Astrocyte of the cerebellum (primary cell): ENCODE data around the gene C9orf72.

Experiments
- DNase-seq: peaks from one replicate; pipeline ENCODE4 v3.0.0-alpha.2; 2011; ENCODE audit warnings: low read depth
- H3K4me3 ChIP-seq: 2 replicates; pipeline ENCODE4 v1.5.1; 2011; ENCODE audit warnings: mild to moderate bottlenecking, low read depth, low read length, moderate library complexity
- CTCF ChIP-seq: IDR thresholded peaks from 2 replicates; pipeline ENCODE4 v1.5.1; 2012; ENCODE audit warnings: low read length, low read depth, moderate library complexity, mild to moderate bottlenecking; ENCODE audit errors: missing control alignments
- in situ Hi-C: cut with HindIII; loops from 2 replicates; pipeline ENCODE4 v1.10.0; 2017; ENCODE audit warnings: low sequenced_read_pairs

The C9orf72 gene

GRCh38 chr9:27518809-27519208, 54.5 kb downstream of the C9orf72 start:
- no peak for TF ChIP-seq CTCF
- H3K4me3 ChIP-seq = no peak overlapping the region
- in situ Hi-C loops = no loop called here
- no peak for DNase-seq

- no peak overlapping the region for H3K4me3 ChIP-seq
- in situ Hi-C loops = no loop called here
- no peak for DNase-seq
- TF ChIP-seq CTCF = no peak
These were observed 55.3 kb downstream of the C9orf72 start for GRCh38 chr9:27518006-27518405.

- H3K4me3 ChIP-seq = no peak overlapping the region
- in situ Hi-C loops = no loop called here
- DNase-seq = no peak
- no peak for TF ChIP-seq CTCF
These were observed 58.7 kb downstream of the C9orf72 start for GRCh38 chr9:27514551-27514950.

- no peak for TF ChIP-seq CTCF
- in situ Hi-C loops = no loop called here
- no peak overlapping the region for H3K4me3 ChIP-seq
- no peak for DNase-seq
These were observed 61.5 kb downstream of the C9orf72 start for GRCh38 chr9:27511771-27512170.

- TF ChIP-seq CTCF = no peak
- DNase-seq = no peak
- in situ Hi-C loops = no loop called here
- no peak overlapping the region for H3K4me3 ChIP-seq
These were observed 62.5 kb downstream of the C9orf72 start for GRCh38 chr9:27510780-27511179.

GRCh38 chr9:27506981-27507380, 66.3 kb downstream of the C9orf72 start:
- no peak for TF ChIP-seq CTCF
- H3K4me3 ChIP-seq = no peak overlapping the region
- DNase-seq = no peak
- in situ Hi-C loops = no loop called here

GRCh38 chr9:27505744-27506161, 67.5 kb downstream of the C9orf72 start:
- in situ Hi-C loops = no loop called here
- no peak for TF ChIP-seq CTCF
- H3K4me3 ChIP-seq = no peak overlapping the region
- DNase-seq = no peak
